Liver (tissue), 9 donors: Measurements from ENCODE around the gene DEGS2. TPM values are rescaled to one million over a fixed set of nuclear protein-coding genes. Genes with fewer than 3 reads are reported as not detected.

Experiments
- DNase-seq: peaks from one replicate; pipeline ENCODE4 v3.0.0-alpha.2; 2017; ENCODE audit warnings: low spot score
- H3K27ac ChIP-seq, 2 donors: one replicate each; pipeline ENCODE4 v1.7.0; 2013; ENCODE audit warnings: inconsistent platforms in 2 of 2, low read length in 2 of 2, control low read depth in 1 of 2, low read depth in 1 of 2, mild to moderate bottlenecking in 1 of 2
- H3K27me3 ChIP-seq, 4 donors: one replicate each; pipeline versions ENCODE4 v1.6.1 to v1.7.0; 2013; ENCODE audit warnings: low read length in 3 of 4, inconsistent platforms in 1 of 4, mild to moderate bottlenecking in 1 of 4, moderate library complexity in 1 of 4; ENCODE audit not compliant: control insufficient read depth in 4 of 4, insufficient read depth in 4 of 4
- H3K36me3 ChIP-seq, 4 donors: one replicate each; pipeline versions ENCODE4 v1.6.1 to v1.7.0; 2013; ENCODE audit warnings: low read length in 3 of 4, mild to moderate bottlenecking in 3 of 4, low read depth in 1 of 4, moderate library complexity in 1 of 4; ENCODE audit not compliant: control insufficient read depth in 4 of 4, insufficient read depth in 3 of 4
- H3K4me1 ChIP-seq, 4 donors: one replicate each; pipeline versions ENCODE4 v1.6.1 to v1.7.0; 2013; ENCODE audit warnings: low read length in 3 of 4, mild to moderate bottlenecking in 3 of 4, moderate library complexity in 1 of 4; ENCODE audit not compliant: control insufficient read depth in 4 of 4, insufficient read depth in 4 of 4
- H3K4me3 ChIP-seq, 3 donors: one replicate each; pipeline versions ENCODE4 v1.6.1 to v1.7.0; 2013; ENCODE audit warnings: low read length in 3 of 3, control low read depth in 1 of 3, low read depth in 1 of 3, mild to moderate bottlenecking in 1 of 3
- H3K9ac ChIP-seq, 2 donors: one replicate each; pipeline ENCODE4 v1.7.0; 2013; ENCODE audit warnings: low read length in 2 of 2, mild to moderate bottlenecking in 2 of 2, moderate library complexity in 2 of 2, control low read depth in 1 of 2, low read depth in 1 of 2
- H3K9me3 ChIP-seq, 4 donors: one replicate each; pipeline versions ENCODE4 v1.6.1 to v1.7.0; 2013; ENCODE audit warnings: low read length in 3 of 4; ENCODE audit not compliant: control insufficient read depth in 4 of 4
- CTCF ChIP-seq: fragments of 150-350 bp; IDR thresholded peaks from 2 replicates; pipeline ENCODE4 v1.5.1; 2017; ENCODE audit warnings: improper control_type of control experiment, low read depth, low read length; ENCODE audit not compliant: missing input control
- EGR1 ChIP-seq, 2 donors: IDR thresholded peaks; 2 replicates each; pipeline ENCODE4 v1.6.1; 2016 to 2018; ENCODE audit warnings: antibody characterized with exemption in 2 of 2, low read depth in 2 of 2
- FOXA1 ChIP-seq: IDR thresholded peaks from 2 replicates; pipeline ENCODE4 v1.6.1; 2016; ENCODE audit warnings: antibody characterized with exemption
- FOXA2 ChIP-seq: IDR thresholded peaks from 2 replicates; pipeline ENCODE4 v1.6.1; 2016; ENCODE audit warnings: antibody characterized with exemption
- HNF4A ChIP-seq, 2 donors: conservative IDR thresholded peaks; 2 replicates each; pipeline ENCODE4 v1.6.1; 2016; ENCODE audit warnings: antibody characterized with exemption in 2 of 2, mild to moderate bottlenecking in 2 of 2
- HNF4G ChIP-seq: IDR thresholded peaks from 2 replicates; pipeline ENCODE4 v1.6.1; 2016; ENCODE audit warnings: antibody characterized with exemption
- JUND ChIP-seq, 2 donors: IDR thresholded peaks; 2 replicates each; pipeline ENCODE4 v1.6.1; 2016; ENCODE audit warnings: antibody characterized with exemption in 2 of 2
- MAX ChIP-seq: IDR thresholded peaks from 2 replicates; pipeline ENCODE4 v1.6.1; 2016; ENCODE audit warnings: antibody characterized with exemption
- RAD21 ChIP-seq, 2 donors: IDR thresholded peaks; 2 replicates each; pipeline ENCODE4 v1.6.1; 2016; ENCODE audit warnings: antibody characterized with exemption in 2 of 2, mild to moderate bottlenecking in 2 of 2
- REST ChIP-seq: IDR thresholded peaks from 2 replicates; pipeline ENCODE4 v1.6.1; 2016; ENCODE audit warnings: antibody characterized with exemption, mild to moderate bottlenecking
- RXRA ChIP-seq, 2 donors: IDR thresholded peaks; 2 replicates each; pipeline ENCODE4 v1.6.1; 2017 to 2018; ENCODE audit warnings: antibody characterized with exemption in 2 of 2, mild to moderate bottlenecking in 1 of 2
- SP1 ChIP-seq: IDR thresholded peaks from 2 replicates; pipeline ENCODE4 v1.6.1; 2018; ENCODE audit warnings: antibody characterized with exemption, mild to moderate bottlenecking
- TAF1 ChIP-seq: conservative IDR thresholded peaks from 2 replicates; pipeline ENCODE4 v1.6.1; 2016; ENCODE audit warnings: antibody characterized with exemption, mild to moderate bottlenecking
- YY1 ChIP-seq: IDR thresholded peaks from 2 replicates; pipeline ENCODE4 v1.6.1; 2016; ENCODE audit warnings: antibody characterized with exemption, mild to moderate bottlenecking
- ZBTB33 ChIP-seq: IDR thresholded peaks from 2 replicates; pipeline ENCODE4 v1.6.1; 2016; ENCODE audit warnings: antibody characterized with exemption
- WGBS: extraction: QIAGEN DNeasy Blood & Tissue Kit; methylation state at CpG from one replicate; pipeline ENCODE4 v1.1.7; 2013; 5-methylcytosine and 5-hydroxymethylcytosine counted together
- polyA plus RNA-seq, 2 donors: library from polyadenylated mRNA; stranded (reverse) in 1 of 2; unstranded in 1 of 2; fragments of 200-250 nt in 1 of 2; fragments of >200 nt in 1 of 2; fragmentation: Nextera tagmentation in 1 of 2; extraction: Ambion mirVana in 1 of 2; gene quantifications; one replicate each; pipeline versions ENCODE4 v1.2.1 to v1.2.3, GENCODE V29; 2013 to 2015
- total RNA-seq, 2 donors: library from RNA; depleted of rRNA; stranded (reverse); fragments of >200 nt; gene quantifications; one replicate each; pipeline ENCODE4 v1.2.3, GENCODE V29; 2014
- donor health status: healthy.
- donor health status: healthy.
- donor health status: healthy.
- donor health status: healthy.
- donor health status: healthy.

DEGS2 gene
- total and polyA plus RNA-seq, 4 donors, result 0.13 to 0.42 (median 0.27) TPM

- Histone ChIP-seq H3K27me3 (no peaks in the 10 kb centered on the region), H3K4me1 (peaks cover 3 to 12% (median 9%) of the 10 kb centered on the region in 4 donors), H3K4me3 (no peak overlapping the region), H3K9ac (no peak overlapping the region), H3K27ac (no peak overlapping the region), H3K36me3 (no peaks in the 10 kb centered on the region), H3K9me3 (no peaks in the 10 kb centered on the region)
- 79% methylated on average over 17 of the region's 17 CpGs for WGBS
- DNase-seq, result no peak
- TF ChIP-seq FOXA1 (no peak), TAF1 (no peak), FOXA2 (no peak), MAX (no peak)
These were observed 53.0 kb downstream of the DEGS2 start for GRCh38 chr14:100106250-100107112.

- H3K36me3 ChIP-seq, result no peaks in the 10 kb centered on the region
- no peak for TF ChIP-seq EGR1 (IDR thresholded peaks at IDR 0.05; ENCODE audit: low read depth in 2 of 2)
- no peak for TF ChIP-seq RXRA (IDR thresholded peaks at IDR 0.05)
- TF ChIP-seq HNF4G, result no peak
- no peak for TF ChIP-seq JUND (IDR thresholded peaks at IDR 0.05)
- TF ChIP-seq CTCF, result no peak
- TF ChIP-seq FOXA1, result no peak
- TF ChIP-seq SP1, result no peak
- TF ChIP-seq RAD21 (IDR thresholded peaks at IDR 0.05), result no peak
- TF ChIP-seq FOXA2, result no peak
- no peak for TF ChIP-seq ZBTB33
- TF ChIP-seq HNF4A (conservative IDR thresholded peaks at IDR 0.05), result no peak
- TF ChIP-seq TAF1, result no peak
- no peak for TF ChIP-seq YY1
- no peak for TF ChIP-seq REST
- H3K27me3 ChIP-seq, result no peaks in the 10 kb centered on the region
- no peak overlapping the region for H3K4me3 ChIP-seq
- H3K4me1 ChIP-seq, result peaks cover 3 to 12% (median 9%) of the 10 kb centered on the region in 4 donors
- no peak overlapping the region for H3K9ac ChIP-seq
- H3K9me3 ChIP-seq, result no peaks in the 10 kb centered on the region
- no peak overlapping the region for H3K27ac ChIP-seq
- DNase-seq, result no peak
- WGBS, result 86% methylated on average over 16 of the region's 16 CpGs
These were observed 53.9 kb downstream of the DEGS2 start for GRCh38 chr14:100105357-100106169.
